HepG2 (cell line): Measurements from ENCODE around the gene SCFD2. TPM values are rescaled to one million over a fixed set of nuclear protein-coding genes. Genes with fewer than 3 reads are reported as not detected.

Experiments used
- ELF1 ChIP-seq: sonication (generic); formaldehyde crosslinking; IDR thresholded peaks from 2 replicates; pipeline ENCODE4 v1.4.0; 2020; ENCODE audit warnings: missing genetic modification reagents
- FOXK1 ChIP-seq: sonication (generic); formaldehyde crosslinking; IDR thresholded peaks from 2 replicates; pipeline ENCODE4 v1.4.0; 2020; ENCODE audit warnings: low read depth, missing genetic modification reagents, borderline replicate concordance
- RFX5 ChIP-seq: IDR thresholded peaks from 2 replicates; pipeline ENCODE4 v1.6.1; 2011; ENCODE audit warnings: low read depth, low read length, improper control_type of control experiment
- TP53 ChIP-seq: sonication (generic); formaldehyde crosslinking; conservative IDR thresholded peaks from 2 replicates; pipeline ENCODE4 v1.4.0; 2020; ENCODE audit warnings: missing genetic modification reagents
- ZIK1 ChIP-seq: sonication (generic); formaldehyde crosslinking; IDR thresholded peaks from 2 replicates; pipeline ENCODE4 v1.5.0; 2020; ENCODE audit warnings: mild to moderate bottlenecking, low read depth, missing genetic modification reagents, borderline replicate concordance
- ZNF235 ChIP-seq: sonication (generic); formaldehyde crosslinking; IDR thresholded peaks from 2 replicates; pipeline ENCODE4 v1.8.1; 2023; ENCODE audit warnings: mild to moderate bottlenecking, missing genetic modification reagents, borderline replicate concordance
- ZNF331 ChIP-seq: sonication (generic); formaldehyde crosslinking; IDR thresholded peaks from 2 replicates; pipeline ENCODE4 v1.4.0; 2020; ENCODE audit warnings: missing genetic modification reagents
- ZNF558 ChIP-seq: sonication (generic); formaldehyde crosslinking; IDR thresholded peaks from 2 replicates; pipeline ENCODE4 v1.9.0; 2022; ENCODE audit warnings: mild to moderate bottlenecking, missing genetic modification reagents, borderline replicate concordance
- ZNF775 ChIP-seq: sonication (generic); formaldehyde crosslinking; IDR thresholded peaks from 2 replicates; pipeline ENCODE4 v1.4.0; 2020; ENCODE audit warnings: missing genetic modification reagents, mild to moderate bottlenecking, moderate library complexity, borderline replicate concordance
- ZNF841 ChIP-seq: sonication (generic); formaldehyde crosslinking; IDR thresholded peaks from 2 replicates; pipeline ENCODE4 v1.8.1; 2023; ENCODE audit warnings: missing genetic modification reagents, borderline replicate concordance
- polyA plus RNA-seq, 8 experiments: library from polyadenylated mRNA; depleted of rRNA in 3 of 8; stranded (reverse) in 7 of 8; unstranded in 1 of 8; fragments of >200 nt; fragmentation: Illumina TruSeq in 4 of 8; extraction: Trizol in 4 of 8; gene quantifications; 2 replicates each; pipeline versions ENCODE4 v1.2.1 to v1.2.3, GENCODE V29; 2011 to 2016; ENCODE audit warnings: low read depth in 4 of 8, missing spikeins in 1 of 8, mixed read lengths in 1 of 8; ENCODE audit not compliant: insufficient read depth in 1 of 8
- total RNA-seq, 5 experiments: library from RNA; depleted of rRNA; stranded (reverse); fragments of >200 nt; fragmentation: Illumina TruSeq; extraction: Trizol; gene quantifications; 2 replicates each; pipeline ENCODE4 v1.2.3, GENCODE V29; 2016; ENCODE audit warnings: low read depth in 1 of 5
- TF ChIP-seq, protein P1 (sequence below): sonication (generic); formaldehyde crosslinking; IDR thresholded peaks from 2 replicates; pipeline ENCODE4 v1.8.0; 2022; ENCODE audit warnings: mild to moderate bottlenecking, missing genetic modification reagents, borderline replicate concordance
- TF ChIP-seq, protein P2 (sequence below): sonication (generic); formaldehyde crosslinking; conservative IDR thresholded peaks from 2 replicates; pipeline ENCODE4 v1.4.0; 2020; ENCODE audit warnings: missing genetic modification reagents
- TF ChIP-seq, protein P3 (sequence below): sonication (generic); formaldehyde crosslinking; IDR thresholded peaks from 2 replicates; pipeline ENCODE4 v1.5.0; 2020; ENCODE audit warnings: missing genetic modification reagents, mild to moderate bottlenecking, borderline replicate concordance
- TF ChIP-seq, protein P4 (sequence below): sonication (generic); formaldehyde crosslinking; IDR thresholded peaks from 2 replicates; pipeline ENCODE4 v1.5.1; 2020; ENCODE audit warnings: mild to moderate bottlenecking, missing genetic modification reagents, moderate library complexity
- TF ChIP-seq, protein P5 (sequence below): sonication (generic); formaldehyde crosslinking; IDR thresholded peaks from 2 replicates; pipeline ENCODE4 v1.8.0; 2022; ENCODE audit warnings: mild to moderate bottlenecking, missing genetic modification reagents
- TF ChIP-seq, protein P6 (sequence below): sonication (generic); formaldehyde crosslinking; IDR thresholded peaks from 2 replicates; pipeline ENCODE4 v1.4.0; 2020; ENCODE audit warnings: mild to moderate bottlenecking, missing genetic modification reagents
- TF ChIP-seq, protein P7 (sequence below): sonication (generic); formaldehyde crosslinking; IDR thresholded peaks from 2 replicates; pipeline ENCODE4 v1.5.1; 2020; ENCODE audit warnings: mild to moderate bottlenecking, moderate library complexity, missing genetic modification reagents

Gene SCFD2
- total and polyA plus RNA-seq, 2 of the 13 experiments (the other 11 are each of a cell fraction or from before 2014, with no cell fraction given): 4.6 to 15.6 TPM

DNA sequence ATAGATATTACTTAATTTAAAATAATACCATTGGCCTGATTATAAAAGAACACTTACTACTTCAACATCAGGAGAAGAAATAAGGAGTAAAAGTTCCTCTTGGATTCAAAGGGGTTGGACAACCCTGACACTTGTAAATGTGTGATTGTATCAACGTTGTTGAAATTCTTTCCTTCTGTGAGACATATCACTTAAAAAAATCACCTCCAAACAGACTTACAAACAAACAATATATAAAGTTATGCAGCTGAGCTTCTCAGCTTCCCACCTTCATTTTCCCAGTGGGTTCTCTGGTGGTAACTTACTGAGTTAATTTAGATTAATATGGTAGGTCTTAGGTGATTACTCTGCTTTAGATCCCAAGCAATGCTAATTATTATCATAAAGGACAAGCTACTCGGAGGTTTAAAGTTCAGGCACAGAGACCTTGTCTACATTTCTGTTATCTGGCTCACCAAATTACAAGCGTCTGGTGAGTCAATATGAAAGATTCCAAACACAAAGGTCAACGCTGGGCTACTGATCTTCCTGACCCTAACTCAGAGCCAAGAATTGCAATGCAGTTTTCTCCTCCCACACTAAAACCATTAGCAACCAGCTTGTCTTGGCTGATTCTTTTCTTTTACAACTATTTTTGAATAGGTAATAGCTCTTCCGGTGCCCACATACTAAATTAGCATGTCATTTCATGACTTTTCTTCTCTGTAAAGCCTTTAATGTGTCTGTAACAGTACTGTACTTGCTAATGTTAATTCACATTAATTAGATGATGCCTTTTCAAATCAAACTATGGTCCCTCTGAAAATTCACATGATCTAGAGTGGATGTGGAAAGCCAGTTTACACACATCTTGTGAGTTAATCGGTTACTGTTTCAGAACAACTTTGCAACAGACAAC, 346.1 kb downstream of the SCFD2 start (continued):
- TF ChIP-seq ZNF558 (CRISPR knock-in tag) (no peak), ZNF841 (no peak), ZNF331 (CRISPR knock-in tag) (peak; percentile 84), ELF1 (CRISPR knock-in tag) (peak; percentile 31; the same call in 1 of the 2 replicates), ZNF235 (CRISPR knock-in tag) (no peak), ZNF775 (CRISPR knock-in tag) (no peak), RFX5 (no peak), TP53 (CRISPR knock-in tag) (no peak), FOXK1 (CRISPR knock-in tag) (peak; percentile 67; the same call in 1 of the 2 replicates), ZIK1 (CRISPR knock-in tag) (no peak)
- TF ChIP-seq, protein P1, sequence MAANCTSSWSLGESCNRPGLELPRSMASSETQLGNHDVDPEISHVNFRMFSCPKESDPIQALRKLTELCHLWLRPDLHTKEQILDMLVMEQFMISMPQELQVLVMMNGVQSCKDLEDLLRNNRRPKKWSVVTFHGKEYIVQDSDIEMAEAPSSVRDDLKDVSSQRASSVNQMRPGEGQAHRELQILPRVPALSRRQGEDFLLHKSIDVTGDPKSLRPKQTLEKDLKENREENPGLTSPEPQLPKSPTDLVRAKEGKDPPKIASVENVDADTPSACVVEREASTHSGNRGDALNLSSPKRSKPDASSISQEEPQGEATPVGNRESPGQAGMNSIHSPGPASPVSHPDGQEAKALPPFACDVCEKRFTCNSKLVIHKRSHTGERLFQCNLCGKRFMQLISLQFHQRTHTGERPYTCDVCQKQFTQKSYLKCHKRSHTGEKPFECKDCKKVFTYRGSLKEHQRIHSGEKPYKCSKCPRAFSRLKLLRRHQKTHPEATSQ: no peak
- TF ChIP-seq, protein P2, sequence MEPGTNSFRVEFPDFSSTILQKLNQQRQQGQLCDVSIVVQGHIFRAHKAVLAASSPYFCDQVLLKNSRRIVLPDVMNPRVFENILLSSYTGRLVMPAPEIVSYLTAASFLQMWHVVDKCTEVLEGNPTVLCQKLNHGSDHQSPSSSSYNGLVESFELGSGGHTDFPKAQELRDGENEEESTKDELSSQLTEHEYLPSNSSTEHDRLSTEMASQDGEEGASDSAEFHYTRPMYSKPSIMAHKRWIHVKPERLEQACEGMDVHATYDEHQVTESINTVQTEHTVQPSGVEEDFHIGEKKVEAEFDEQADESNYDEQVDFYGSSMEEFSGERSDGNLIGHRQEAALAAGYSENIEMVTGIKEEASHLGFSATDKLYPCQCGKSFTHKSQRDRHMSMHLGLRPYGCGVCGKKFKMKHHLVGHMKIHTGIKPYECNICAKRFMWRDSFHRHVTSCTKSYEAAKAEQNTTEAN (CRISPR knock-in tag): no peak
- TF ChIP-seq, protein P3, sequence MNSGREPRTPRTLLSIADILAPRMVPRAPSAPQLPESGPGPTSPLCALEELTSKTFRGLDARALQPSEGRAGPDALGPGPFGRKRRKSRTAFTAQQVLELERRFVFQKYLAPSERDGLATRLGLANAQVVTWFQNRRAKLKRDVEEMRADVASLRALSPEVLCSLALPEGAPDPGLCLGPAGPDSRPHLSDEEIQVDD (CRISPR knock-in tag): no peak
- TF ChIP-seq, protein P4, sequence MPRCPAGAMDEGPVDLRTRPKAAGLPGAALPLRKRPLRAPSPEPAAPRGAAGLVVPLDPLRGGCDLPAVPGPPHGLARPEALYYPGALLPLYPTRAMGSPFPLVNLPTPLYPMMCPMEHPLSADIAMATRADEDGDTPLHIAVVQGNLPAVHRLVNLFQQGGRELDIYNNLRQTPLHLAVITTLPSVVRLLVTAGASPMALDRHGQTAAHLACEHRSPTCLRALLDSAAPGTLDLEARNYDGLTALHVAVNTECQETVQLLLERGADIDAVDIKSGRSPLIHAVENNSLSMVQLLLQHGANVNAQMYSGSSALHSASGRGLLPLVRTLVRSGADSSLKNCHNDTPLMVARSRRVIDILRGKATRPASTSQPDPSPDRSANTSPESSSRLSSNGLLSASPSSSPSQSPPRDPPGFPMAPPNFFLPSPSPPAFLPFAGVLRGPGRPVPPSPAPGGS (CRISPR knock-in tag): no peak
- TF ChIP-seq, protein P5, sequence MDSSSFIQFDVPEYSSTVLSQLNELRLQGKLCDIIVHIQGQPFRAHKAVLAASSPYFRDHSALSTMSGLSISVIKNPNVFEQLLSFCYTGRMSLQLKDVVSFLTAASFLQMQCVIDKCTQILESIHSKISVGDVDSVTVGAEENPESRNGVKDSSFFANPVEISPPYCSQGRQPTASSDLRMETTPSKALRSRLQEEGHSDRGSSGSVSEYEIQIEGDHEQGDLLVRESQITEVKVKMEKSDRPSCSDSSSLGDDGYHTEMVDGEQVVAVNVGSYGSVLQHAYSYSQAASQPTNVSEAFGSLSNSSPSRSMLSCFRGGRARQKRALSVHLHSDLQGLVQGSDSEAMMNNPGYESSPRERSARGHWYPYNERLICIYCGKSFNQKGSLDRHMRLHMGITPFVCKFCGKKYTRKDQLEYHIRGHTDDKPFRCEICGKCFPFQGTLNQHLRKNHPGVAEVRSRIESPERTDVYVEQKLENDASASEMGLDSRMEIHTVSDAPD (CRISPR knock-in tag): 0 out of 2 replicates have a peak, but pooled peaks have one; percentile 35
- TF ChIP-seq, protein P6, sequence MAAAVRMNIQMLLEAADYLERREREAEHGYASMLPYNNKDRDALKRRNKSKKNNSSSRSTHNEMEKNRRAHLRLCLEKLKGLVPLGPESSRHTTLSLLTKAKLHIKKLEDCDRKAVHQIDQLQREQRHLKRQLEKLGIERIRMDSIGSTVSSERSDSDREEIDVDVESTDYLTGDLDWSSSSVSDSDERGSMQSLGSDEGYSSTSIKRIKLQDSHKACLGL: no peak
- TF ChIP-seq, protein P7, sequence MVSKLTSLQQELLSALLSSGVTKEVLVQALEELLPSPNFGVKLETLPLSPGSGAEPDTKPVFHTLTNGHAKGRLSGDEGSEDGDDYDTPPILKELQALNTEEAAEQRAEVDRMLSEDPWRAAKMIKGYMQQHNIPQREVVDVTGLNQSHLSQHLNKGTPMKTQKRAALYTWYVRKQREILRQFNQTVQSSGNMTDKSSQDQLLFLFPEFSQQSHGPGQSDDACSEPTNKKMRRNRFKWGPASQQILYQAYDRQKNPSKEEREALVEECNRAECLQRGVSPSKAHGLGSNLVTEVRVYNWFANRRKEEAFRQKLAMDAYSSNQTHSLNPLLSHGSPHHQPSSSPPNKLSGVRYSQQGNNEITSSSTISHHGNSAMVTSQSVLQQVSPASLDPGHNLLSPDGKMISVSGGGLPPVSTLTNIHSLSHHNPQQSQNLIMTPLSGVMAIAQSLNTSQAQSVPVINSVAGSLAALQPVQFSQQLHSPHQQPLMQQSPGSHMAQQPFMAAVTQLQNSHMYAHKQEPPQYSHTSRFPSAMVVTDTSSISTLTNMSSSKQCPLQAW: peak; percentile 57; the same call in 1 of the 2 replicates
